Inflammatory macrophage (primary cell): ENCODE measurements around the gene SRR.
"Not testable (repeated sequence)": the region's sequence is repeated elsewhere in the genome, so short reads cannot be mapped to it uniquely, and the experiment has no call there.

Experiments
- DNase-seq, 2 donors: peaks; one replicate each; pipeline ENCODE4 v3.0.0-alpha.2; 2020 to 2022

SRR gene

GRCh38 chr17:2292100-2292499 lies 11.7 kb upstream of the SRR start:
- DNase-seq: no peak

GRCh38 chr17:2295575-2295974 lies 8.2 kb upstream of the SRR start:
- DNase-seq: no peak

GRCh38 chr17:2297023-2297422 lies 6.7 kb upstream of the SRR start:
- DNase-seq: no peak

DNA sequence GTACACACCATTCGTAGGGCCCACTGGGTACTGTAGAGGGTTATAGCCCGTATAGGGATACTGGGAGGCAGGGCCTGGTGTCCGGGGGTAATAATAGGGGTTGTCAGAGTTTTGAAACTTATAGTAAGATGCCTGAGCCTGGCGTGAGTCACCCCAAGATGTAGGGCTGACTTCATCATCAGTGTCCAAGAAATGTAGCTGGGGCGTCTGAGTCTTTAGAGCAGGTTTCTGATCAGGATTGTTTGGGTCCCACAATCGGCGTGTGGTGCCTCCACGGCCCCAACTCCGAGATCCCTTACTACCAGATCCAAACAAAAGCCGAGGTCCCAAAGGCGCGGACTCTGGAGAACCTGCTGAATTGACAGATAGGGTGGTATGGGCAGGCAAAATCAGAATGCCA lies 4.6 kb upstream of the SRR start:
- DNase-seq: no peak

GRCh38 chr17:2299756-2300155 lies 4.0 kb upstream of the SRR start:
- DNase-seq: no peak

- no peak for DNase-seq
Measured at GRCh38 chr17:2302778-2303203, 959 bp upstream of the SRR start.

DNA sequence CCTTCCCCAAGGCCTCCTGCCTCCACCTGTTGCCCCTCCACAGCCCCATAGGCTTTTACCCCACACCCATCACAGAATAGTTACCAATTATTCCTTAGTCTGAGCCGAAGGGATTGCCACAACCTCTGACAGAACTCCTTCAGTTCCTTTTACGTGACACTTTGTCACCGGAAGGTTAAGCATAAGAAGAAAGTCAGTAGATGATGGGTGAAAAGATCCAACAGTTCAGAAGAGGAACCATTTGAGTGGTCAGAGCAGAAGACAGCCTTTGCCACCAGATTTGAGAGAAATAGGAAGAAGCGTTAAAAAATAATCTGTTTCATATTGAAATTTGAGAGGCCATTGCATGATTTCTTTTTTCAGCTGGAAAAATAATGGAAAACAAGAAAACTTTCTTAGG lies 1.2 kb downstream of the SRR start:
- peak; percentile 46 to 62 for DNase-seq

DNA sequence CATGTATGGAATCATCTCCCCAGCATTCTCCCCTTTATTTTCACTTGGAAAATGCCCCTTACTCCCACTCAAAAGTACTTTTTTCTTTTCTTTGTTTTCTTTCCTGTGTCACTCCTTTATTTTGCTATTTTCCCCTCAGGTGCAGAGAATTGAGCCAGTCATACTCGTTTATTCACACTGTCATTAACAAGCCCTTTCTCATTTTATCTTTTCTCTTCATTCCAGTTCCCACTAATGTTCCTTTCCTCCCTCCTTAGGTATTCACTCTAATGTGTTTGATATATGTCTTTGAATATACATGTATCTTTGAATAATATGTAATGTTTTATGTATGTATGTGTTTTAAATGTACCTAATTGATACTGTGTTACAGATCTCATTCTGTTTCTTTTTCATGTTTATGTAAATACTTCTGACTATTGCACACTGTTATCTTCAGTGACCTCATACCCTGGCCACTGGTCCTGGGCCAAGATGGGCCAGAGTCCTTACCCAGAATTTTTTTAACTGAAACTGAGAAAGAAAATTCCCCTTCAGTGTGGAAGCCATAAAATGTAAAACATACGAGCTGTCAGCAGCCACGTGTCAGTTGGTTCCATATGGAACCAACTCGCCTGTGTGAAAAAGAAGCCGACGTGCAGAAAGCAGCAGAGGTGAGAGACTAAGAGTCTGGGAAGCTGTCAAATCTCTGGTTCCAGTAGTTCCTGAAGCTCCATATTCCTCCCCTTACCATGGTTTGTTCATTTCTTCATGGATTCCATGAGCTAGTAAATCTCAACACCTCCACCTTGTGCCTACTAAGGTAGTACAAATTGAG lies 5.8 kb downstream of the SRR start:
- no peak for DNase-seq

- no peak for DNase-seq
Measured at GRCh38 chr17:2312736-2313135, 9.0 kb downstream of the SRR start.

GRCh38 chr17:2316916-2317205 lies 13.1 kb downstream of the SRR start:
- not testable (repeated sequence) for DNase-seq

GRCh38 chr17:2317796-2318195 lies 14.0 kb downstream of the SRR start:
- no peak for DNase-seq

DNA sequence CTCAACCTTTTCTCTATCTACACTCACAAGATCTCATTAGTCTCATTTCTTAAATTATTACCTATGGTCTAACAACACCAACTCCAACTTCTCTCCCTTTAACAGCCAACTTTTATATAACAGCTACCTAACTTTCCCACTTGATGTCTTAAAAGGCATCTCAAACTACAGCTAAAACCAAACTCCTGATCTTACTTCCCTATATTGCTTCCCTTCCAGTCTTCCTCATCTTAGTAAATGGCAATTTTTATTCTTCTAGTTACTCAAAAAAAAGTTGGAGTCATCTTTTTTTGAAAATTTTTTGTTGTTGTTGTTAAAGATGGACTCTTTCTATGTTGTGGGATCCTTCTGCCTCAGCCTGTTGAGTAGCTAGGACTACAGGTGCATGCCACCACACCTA lies 15.3 kb downstream of the SRR start:
- DNase-seq: peak; percentile 15 to 36

GRCh38 chr17:2321399-2321798 lies 17.6 kb downstream of the SRR start:
- no peak for DNase-seq

GRCh38 chr17:2323629-2324314 lies 20.0 kb downstream of the SRR start:
- DNase-seq: no peak

DNA sequence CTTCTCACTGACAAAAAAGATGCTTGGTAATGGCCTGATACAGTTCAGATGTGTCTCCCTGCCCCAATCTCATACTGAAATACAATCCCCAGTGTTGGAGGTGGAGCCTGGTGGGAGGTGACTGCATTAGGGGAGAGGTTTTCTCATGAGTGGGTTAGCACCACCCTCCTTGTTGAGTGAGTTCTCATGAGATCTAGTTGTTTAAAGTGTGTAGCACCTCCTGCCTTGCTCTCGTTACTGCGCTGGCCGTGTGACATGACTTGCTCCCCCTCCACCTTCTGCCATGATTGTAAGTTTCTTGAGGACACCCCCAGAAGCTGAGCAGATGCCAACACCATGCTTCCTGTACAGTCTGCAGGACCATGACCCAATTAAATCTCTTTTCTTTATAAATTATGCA lies 27.6 kb downstream of the SRR start:
- no peak for DNase-seq

GRCh38 chr17:2335726-2336214 lies 32.0 kb downstream of the SRR start:
- DNase-seq: peak in 1 of 2 donors; percentile 11

DNA sequence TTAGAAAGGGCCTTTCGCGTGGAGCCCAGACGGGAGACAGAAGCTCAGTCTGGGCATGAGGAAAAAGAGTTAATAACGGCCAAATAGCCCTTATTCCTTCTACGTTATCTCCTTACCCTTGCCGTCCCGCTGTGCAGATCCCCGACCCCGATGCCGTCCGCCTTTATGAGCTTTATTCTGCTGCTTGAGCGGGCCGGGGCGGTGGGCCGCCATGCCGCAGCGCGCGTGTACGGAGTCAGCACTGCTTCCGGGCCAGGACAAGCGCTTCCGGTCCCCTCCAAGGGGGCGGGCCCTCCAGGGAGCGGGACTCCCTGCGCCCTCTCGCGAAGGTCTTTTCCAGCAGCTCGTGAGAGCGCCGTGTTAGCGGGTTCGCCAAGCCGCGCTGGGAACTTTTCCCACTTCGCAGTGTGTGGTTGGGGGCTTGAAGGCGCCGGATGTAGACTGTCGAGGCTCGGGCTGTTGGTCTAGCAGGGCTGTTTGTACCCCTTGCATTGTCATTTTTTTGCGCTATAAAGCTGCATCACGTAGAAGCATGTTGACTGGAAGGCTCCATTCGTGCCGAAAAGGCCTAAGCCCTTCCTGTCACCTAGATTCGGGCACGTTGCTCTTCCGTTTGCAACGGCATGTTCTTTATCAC lies 32.6 kb downstream of the SRR start, which contains the start of gene TSR1:
TSS of gene TSR1 (minus strand) at position 243 of the 637 bp plus-strand sequence. CDS start at position 213, 30 bp downstream.
- DNase-seq: peak; percentile 83 to 90

GRCh38 chr17:2336852-2337543 lies 33.2 kb downstream of the SRR start, which contains the start of gene SGSM2:
Gene SGSM2 (plus strand): TSS chr17:2337501. CDS start chr17:2337689, 188 bp downstream.
- peak; percentile 11 to 46 for DNase-seq

GRCh38 chr17:2337544-2338314 lies 34.0 kb downstream of the SRR start:
- peak; percentile 45 to 60 for DNase-seq

DNA sequence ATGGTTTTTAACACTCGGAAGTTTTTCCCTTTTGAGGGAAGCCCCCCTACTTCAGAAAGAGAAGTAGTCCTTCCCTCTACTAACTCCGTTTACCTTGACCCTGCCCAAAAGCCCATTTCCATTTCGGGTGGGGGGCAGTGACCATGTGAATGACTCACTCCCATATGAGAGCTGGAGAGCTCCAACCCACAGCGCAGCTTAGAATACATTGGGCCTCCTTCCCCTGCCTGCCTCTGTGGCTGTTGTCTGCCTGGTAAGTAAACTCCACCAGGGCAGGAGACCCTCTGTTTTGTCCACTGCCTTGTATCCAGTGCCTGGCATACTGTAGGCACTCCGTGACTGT lies 34.5 kb downstream of the SRR start:
- DNase-seq: peak in 1 of 2 donors; percentile 36

- DNase-seq: no peak
Measured at GRCh38 chr17:2343421-2343820, 39.7 kb downstream of the SRR start.

GRCh38 chr17:2344528-2344927 lies 40.8 kb downstream of the SRR start:
- DNase-seq: no peak
